GM19351 (cell line): ENCODE data around the gene FNDC11.
"Not testable (repeated sequence)": the region's sequence is repeated elsewhere in the genome, so short reads cannot be mapped to it uniquely, and the experiment has no call there.

Experiments used
- ATAC-seq: cut with Tn5 transposase; IDR thresholded peaks from one replicate; pipeline ENCODE4 v1.9.1; 2021; ENCODE audit warnings: mild to moderate bottlenecking, moderate library complexity; ENCODE audit not compliant: unreplicated experiment

The FNDC11 gene

GRCh38 chr20:63552481-63553249 is 1.3 kb upstream of the FNDC11 start:
- ATAC-seq: peak; percentile 38

DNA sequence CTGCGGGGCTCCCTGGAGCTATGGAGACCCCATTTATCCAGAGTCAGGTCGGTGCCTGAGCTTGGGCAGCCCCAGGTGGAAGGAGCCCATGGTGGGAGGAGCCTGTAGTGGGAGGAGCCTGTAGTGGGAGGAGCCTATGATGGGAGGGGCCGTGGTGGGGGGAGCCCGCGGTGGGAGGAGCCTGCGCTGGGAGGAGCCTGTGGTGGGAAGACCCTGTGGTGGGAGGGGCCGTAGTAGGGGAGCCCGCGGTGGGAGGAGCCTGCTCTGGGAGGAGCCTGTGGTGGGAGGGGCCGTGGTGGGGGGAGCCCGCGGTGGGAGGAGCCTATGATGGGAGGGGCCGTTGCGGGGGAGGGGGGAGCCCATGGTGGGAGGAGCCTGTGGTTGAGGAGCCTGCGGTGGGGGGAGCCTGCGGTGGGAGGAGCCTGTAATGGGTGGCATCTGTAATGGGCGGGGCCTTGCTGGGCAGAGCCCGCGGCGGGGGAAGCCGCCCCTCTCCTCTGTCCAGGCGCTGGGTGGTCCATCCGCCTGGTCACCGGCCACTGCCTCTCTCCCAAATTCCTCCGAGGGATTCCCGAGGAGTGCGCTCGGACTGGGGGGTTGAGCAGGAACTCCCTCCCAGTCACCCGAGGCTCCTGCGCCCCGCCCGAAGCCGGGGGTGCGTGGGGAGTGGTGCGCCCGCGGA is 567 bp upstream of the FNDC11 start:
- ATAC-seq: peak; percentile 40

- ATAC-seq: no peak
These were observed 661 bp downstream of the FNDC11 start for GRCh38 chr20:63554361-63555278.

DNA sequence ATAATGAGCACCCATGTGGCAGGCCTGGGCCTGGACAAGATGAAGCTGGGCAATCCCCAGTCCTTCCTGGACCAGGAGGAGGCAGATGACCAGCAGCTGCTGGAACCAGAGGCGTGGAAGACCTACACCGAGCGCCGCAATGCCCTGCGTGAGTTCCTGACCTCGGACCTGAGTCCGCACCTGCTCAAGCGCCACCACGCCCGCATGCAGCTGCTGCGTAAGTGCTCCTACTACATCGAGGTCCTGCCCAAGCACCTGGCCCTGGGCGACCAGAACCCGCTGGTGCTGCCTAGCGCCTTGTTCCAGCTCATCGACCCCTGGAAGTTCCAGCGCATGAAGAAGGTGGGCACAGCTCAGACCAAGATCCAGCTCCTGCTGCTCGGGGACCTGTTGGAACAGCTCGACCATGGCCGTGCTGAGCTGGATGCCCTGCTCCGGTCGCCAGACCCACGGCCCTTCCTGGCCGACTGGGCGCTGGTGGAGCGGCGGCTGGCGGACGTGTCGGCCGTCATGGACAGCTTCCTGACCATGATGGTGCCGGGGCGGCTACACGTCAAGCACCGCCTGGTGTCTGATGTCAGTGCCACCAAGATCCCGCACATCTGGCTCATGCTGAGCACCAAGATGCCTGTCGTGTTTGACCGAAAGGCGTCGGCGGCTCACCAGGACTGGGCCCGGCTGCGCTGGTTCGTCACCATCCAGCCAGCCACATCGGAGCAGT is 1.9 kb downstream of the FNDC11 start:
- no peak for ATAC-seq

- no peak for ATAC-seq
These were observed 3.0 kb downstream of the FNDC11 start for GRCh38 chr20:63556873-63557478.

- ATAC-seq: no peak
These were observed 3.5 kb downstream of the FNDC11 start for GRCh38 chr20:63557481-63557891.

DNA sequence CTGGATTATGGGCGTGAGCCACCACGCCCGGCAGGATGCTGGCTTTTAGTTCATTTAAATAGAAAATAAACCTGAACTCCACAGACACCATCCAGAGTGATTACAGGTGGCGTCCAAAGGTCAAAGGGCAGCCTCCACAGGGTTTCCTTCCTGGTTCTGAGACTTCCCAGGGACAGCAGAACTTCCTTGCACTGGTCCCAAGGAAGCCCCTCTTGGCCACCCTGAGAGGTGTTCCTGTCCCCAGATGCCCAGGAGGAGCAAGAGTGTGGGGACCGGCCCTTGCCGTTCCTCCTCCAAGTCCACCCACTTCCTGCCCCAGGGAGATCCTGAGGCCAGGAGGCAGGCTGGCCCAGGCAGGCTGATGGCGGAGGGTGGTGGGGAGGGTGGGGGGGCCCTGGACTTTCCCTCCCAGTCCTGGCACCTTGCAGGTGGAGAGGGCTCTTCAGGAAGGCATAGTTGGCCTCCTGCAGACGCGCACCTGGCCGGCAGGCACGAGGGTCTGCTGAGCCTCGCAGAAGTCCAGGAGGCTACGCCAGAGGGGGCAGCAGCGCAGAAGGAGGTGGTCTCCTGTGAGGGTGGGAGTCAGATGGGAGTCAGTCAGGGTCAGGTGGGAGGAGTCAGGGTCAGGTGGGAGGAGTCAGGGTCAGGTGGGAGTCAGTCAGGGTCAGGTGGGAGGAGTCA is 5.0 kb downstream of the FNDC11 start:
- ATAC-seq: no peak

- ATAC-seq: not testable (repeated sequence)
These were observed 5.8 kb downstream of the FNDC11 start for GRCh38 chr20:63559485-63560332.

GRCh38 chr20:63560333-63560805 is 6.4 kb downstream of the FNDC11 start:
- no peak for ATAC-seq

GRCh38 chr20:63560856-63561609 is 7.1 kb downstream of the FNDC11 start:
- ATAC-seq: no peak

DNA sequence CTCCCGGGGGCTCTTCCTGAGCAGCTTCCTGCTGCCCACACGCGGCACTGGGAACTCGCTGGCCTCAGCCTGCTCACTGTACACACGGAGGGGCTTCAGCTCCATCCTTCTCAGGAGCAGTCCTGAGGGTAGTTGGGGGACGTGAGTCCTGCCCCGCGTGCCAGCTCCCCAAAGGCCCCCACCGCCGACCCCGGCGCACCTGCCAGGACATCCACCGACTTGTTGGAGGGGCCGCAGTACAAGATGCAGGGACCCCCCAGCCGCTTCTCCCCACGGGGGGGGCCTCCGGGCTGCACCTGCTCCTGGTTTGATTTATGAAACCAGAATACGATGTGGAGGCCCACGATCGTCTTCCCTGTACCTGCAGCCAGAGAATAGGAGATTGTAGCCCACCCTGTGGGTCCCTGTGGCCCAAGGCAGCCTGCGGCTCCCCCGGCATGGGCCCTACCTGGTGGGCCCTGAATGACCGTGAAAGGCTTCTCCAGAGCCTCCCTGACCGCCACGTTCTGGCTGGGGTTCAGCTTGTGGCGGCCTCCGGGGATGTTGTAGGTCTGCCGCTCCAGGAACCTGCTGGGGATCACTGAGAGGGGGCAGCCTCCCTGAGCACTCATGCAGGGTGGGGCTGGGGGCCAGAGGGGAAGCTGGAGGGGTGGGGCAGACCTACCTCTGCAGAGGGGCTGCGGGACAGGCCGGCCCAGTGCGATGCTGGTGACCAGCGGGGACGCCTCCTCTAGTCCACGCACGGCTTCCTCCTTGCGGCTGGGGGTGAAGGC is 7.9 kb downstream of the FNDC11 start:
- ATAC-seq: no peak

- no peak for ATAC-seq
These were observed 8.7 kb downstream of the FNDC11 start for GRCh38 chr20:63562461-63563224.

DNA sequence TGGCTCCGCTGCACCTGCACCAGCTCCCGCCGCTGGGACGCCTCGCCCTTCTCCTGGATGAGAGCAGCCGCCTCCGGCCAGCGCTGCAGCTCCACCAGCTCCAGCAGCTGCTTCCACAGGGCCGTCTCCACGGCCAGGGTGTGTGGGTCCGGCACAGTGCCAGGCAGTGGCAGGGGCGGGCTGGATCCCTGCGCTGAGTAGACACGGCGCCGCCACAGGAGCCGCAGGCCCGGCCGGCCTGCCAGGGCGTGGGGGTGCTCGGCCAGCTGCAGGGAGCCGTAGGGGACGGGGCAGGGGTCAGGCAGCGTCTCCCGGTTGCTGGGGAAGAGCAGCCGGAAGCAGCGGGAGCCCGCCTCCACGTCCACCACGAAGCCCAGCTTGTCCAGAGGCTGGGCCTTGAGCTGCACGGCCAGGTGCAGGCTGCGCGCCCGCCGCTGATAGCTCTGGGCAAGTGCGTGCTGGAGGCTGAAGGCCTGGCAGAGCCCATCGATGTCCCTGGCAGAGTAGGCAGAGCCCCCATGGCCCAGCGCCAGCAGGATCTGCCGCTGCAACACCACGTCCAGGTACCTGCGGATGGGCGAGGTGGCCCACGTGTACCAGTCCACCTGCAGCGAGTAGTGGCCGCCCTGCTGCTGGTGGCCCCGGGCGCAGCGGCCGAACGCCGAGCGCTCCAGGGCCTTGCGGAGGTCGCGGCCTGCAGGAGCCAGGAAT is 9.4 kb downstream of the FNDC11 start:
- no peak for ATAC-seq

DNA sequence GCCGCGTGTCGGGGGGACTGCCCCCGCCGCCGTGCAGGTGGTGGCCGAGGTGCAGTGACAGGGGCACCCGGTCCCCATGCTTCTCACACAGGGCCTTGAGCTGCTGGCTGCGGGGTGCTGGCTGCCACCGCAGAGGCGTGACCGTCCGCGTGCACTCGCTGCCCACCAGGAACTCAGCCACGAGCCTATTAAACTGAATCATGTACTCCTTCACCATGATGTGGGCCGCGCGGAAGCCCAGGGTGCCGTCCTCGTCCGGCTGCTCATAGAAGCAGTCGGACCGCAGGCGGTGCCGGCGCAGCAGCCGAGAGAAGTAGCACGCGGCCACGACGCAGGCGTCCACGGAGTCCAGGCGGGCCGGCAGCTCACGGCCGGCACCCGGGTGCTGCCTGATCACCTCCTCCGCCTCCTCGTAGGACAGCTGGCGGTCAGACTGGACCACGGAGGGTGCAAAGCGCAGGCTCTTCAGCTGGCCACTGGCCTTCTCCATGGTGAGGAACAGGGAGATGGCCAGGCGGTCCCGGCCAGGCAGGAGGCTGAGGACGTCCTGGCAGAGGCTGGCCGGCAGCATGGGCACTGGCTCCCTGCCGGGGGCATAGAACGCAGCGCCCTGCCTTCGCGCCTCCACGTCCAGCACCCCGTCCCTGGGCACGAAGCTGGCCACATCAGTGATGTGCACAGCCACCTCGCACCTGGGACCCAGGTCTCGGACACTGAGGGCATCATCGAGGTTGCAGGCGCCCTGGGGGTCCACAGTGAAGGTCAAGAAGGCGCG is 10.3 kb downstream of the FNDC11 start:
- ATAC-seq: no peak
